ENCODE data around the gene ODAPH.
A peak's percentile ranks its signal among the peaks of the same experiment; 100 is the strongest.

Gene ODAPH

DNA sequence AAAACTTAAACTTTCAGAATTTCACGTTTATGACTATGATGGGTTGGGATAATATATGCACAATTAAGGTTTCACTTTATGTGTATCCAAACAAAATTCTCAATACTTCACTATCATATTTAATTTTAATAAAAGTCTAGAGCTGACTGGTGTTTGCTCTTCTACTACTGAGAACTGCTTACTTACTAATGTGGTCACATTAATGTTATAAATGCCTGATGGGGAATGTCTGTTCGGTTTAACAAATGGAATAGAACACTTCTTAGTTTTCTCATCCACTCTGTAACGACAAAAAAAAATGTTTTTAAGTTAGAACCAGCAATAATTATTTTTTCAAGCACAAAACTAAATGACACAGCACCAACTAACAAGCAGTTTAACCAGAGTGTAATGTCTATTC, 40.2 kb downstream of the ODAPH start:
- H3K36me3 ChIP-seq (replicated peaks; ENCODE audit: insufficient read depth, low read length), result no peaks in the 10 kb centered on the region

DNA sequence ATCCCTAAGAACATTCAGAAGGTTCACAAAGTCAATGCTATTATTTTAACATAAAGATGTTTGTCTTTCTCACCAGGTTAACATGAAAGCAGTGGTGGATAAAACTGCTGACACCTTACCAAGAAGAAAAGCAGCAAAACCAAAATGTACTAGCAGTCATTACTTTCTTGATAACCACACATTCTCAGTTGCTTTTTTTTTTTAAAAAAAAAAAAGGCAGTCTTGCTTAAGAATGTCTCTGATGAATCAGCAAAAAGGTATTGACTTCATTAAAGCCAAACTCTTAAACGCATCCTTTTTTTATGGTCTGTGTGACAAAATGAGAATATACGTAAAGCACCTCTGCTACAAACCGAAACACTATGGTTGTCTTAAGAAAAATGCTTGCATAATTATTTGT, 42.5 kb downstream of the ODAPH start:
- Histone ChIP-seq H3K36me3 (replicated peaks; ENCODE audit: insufficient read depth, low read length) (no peaks in the 10 kb centered on the region), H3K4me2 (ENCODE audit: low read depth, low read length) (peak overlapping the region; percentile 46; the same call in 1 of the 2 replicates), H3K4me3 (ENCODE audit: low read length) (no peak overlapping the region), H3K27me3 (replicated peaks; ENCODE audit: insufficient read depth, low read length) (no peaks in the 10 kb centered on the region), H3K27ac (ENCODE audit: low read length) (peak overlapping the region; percentile 83), H3K9me3 (replicated peaks; ENCODE audit: insufficient read depth, low read length) (no peaks in the 10 kb centered on the region), H4K20me1 (ENCODE audit: insufficient read depth, low read length) (no peaks in the 10 kb centered on the region), H3K9ac (ENCODE audit: low read length) (peak overlapping the region; percentile 46; the same call in 1 of the 2 replicates), H3K4me1 (ENCODE audit: low read length) (peaks cover 39% of the 10 kb centered on the region), H2AFZ (ENCODE audit: low read length) (no peak overlapping the region), H3K79me2 (ENCODE audit: low read length) (no peaks in the 10 kb centered on the region), H3F3A (ENCODE audit: insufficient read depth, low read length) (peaks cover 19% of the 10 kb centered on the region), H3K9me2 (replicated peaks; ENCODE audit: insufficient read depth, low read length) (no peaks in the 10 kb centered on the region)
- DNase-seq, result peak; percentile 98
- TF ChIP-seq EZH2phosphoT487 (IDR thresholded peaks at IDR 0.05; ENCODE audit: low read length) (no peak), EZH2 (optimal IDR thresholded peaks at IDR 0.05; ENCODE audit: low read depth, low read length) (no peak), CTCF (IDR thresholded peaks at IDR 0.05; ENCODE audit: low read length) (no peak)

More for the DNA sequence above, 40.2 kb downstream of the ODAPH start:
- Histone ChIP-seq H2AFZ (ENCODE audit: low read length) (no peak overlapping the region), H3K27me3 (replicated peaks; ENCODE audit: insufficient read depth, low read length) (no peaks in the 10 kb centered on the region), H3K9me3 (replicated peaks; ENCODE audit: insufficient read depth, low read length) (no peaks in the 10 kb centered on the region), H3K9ac (ENCODE audit: low read length) (no peak overlapping the region), H3K4me3 (ENCODE audit: low read length) (no peak overlapping the region), H3F3A (ENCODE audit: insufficient read depth, low read length) (peaks cover 19% of the 10 kb centered on the region), H3K4me1 (ENCODE audit: low read length) (peaks cover 39% of the 10 kb centered on the region), H3K9me2 (replicated peaks; ENCODE audit: insufficient read depth, low read length) (no peaks in the 10 kb centered on the region), H3K79me2 (ENCODE audit: low read length) (no peaks in the 10 kb centered on the region), H3K27ac (ENCODE audit: low read length) (no peak overlapping the region), H3K4me2 (ENCODE audit: low read depth, low read length) (no peak overlapping the region), H4K20me1 (ENCODE audit: insufficient read depth, low read length) (no peaks in the 10 kb centered on the region)
- DNase-seq, result no peak
- TF ChIP-seq EZH2 (optimal IDR thresholded peaks at IDR 0.05; ENCODE audit: low read depth, low read length), result no peak
- TF ChIP-seq CTCF (IDR thresholded peaks at IDR 0.05; ENCODE audit: low read length), result no peak
- no peak for TF ChIP-seq EZH2phosphoT487 (IDR thresholded peaks at IDR 0.05; ENCODE audit: low read length)

DNA sequence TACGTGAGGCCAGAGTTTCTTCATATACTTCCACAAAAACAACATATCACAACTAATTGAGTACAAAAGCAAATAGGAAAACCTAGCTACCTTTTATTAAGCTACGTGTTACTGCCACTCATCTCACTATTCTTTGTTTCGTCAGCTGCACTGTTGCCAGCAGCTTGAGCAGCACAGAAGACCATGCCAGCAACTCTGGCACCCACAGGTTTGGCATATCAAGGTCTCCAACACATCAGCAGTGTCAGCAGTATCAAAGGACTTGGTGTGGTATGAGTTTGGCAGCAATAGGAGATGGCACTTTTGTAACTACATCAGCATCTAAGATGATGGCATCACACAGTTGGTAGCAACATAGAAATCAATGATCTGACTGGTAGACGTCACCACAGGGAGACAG, 43.8 kb downstream of the ODAPH start:
- no peaks in the 10 kb centered on the region for H3K36me3 ChIP-seq (replicated peaks; ENCODE audit: insufficient read depth, low read length)
- no peaks in the 10 kb centered on the region for H4K20me1 ChIP-seq (ENCODE audit: insufficient read depth, low read length)
- peak overlapping the region; percentile 45; the same call in 1 of the 2 replicates for H3K4me2 ChIP-seq (ENCODE audit: low read depth, low read length)
- TF ChIP-seq EZH2phosphoT487 (IDR thresholded peaks at IDR 0.05; ENCODE audit: low read length) (no peak), EZH2 (optimal IDR thresholded peaks at IDR 0.05; ENCODE audit: low read depth, low read length) (no peak), CTCF (IDR thresholded peaks at IDR 0.05; ENCODE audit: low read length) (no peak)
- H3K79me2 ChIP-seq (ENCODE audit: low read length), result no peaks in the 10 kb centered on the region
- H3K9me3 ChIP-seq (replicated peaks; ENCODE audit: insufficient read depth, low read length), result no peaks in the 10 kb centered on the region
- H2AFZ ChIP-seq (ENCODE audit: low read length), result peak overlapping the region; percentile 58; the same call in 1 of the 2 replicates
- no peaks in the 10 kb centered on the region for H3K27me3 ChIP-seq (replicated peaks; ENCODE audit: insufficient read depth, low read length)
- no peaks in the 10 kb centered on the region for H3K9me2 ChIP-seq (replicated peaks; ENCODE audit: insufficient read depth, low read length)
- DNase-seq, result peak; percentile 15
- H3K27ac ChIP-seq (ENCODE audit: low read length), result peak overlapping the region; percentile 83
- H3K9ac ChIP-seq (ENCODE audit: low read length), result no peak overlapping the region; the same call in 1 of the 2 replicates
- peaks cover 19% of the 10 kb centered on the region for H3F3A ChIP-seq (ENCODE audit: insufficient read depth, low read length)
- H3K4me3 ChIP-seq (ENCODE audit: low read length), result peak overlapping the region; percentile 12; the same call in 1 of the 2 replicates
- peaks cover 38% of the 10 kb centered on the region for H3K4me1 ChIP-seq (ENCODE audit: low read length)
